ENCODE results near the gene DLG2.

Gene DLG2

DNA sequence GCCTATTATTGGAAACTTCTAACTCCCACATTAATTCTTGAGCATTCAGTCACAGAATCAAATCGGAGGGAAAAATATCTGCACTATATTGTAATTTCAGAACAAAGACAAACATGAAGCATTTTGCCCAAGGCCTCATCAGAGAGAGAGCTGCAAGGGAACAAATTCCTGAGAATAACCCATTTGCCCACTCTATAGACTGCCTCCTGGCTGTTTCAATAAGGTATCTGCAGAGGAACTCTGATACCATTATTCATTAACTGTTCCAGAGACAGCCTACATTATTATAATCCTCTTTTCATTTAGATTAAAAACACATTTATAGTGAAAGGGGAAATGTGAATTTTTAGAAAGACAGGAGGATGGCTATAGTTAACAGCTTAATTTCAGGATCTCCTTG is 663.9 kb downstream of the DLG2 start:
- Histone ChIP-seq H3K4me3 (ENCODE audit: low read length) (no peak overlapping the region), H2AFZ (ENCODE audit: low read length) (no peak overlapping the region), H4K20me1 (ENCODE audit: insufficient read depth, low read length) (no peaks in the 10 kb centered on the region), H3K4me2 (ENCODE audit: low read depth, low read length) (no peak overlapping the region), H3K36me3 (replicated peaks; ENCODE audit: insufficient read depth, low read length) (no peaks in the 10 kb centered on the region), H3K9ac (ENCODE audit: low read length) (no peak overlapping the region), H3K9me2 (replicated peaks; ENCODE audit: insufficient read depth, low read length) (no peaks in the 10 kb centered on the region), H3K9me3 (replicated peaks; ENCODE audit: insufficient read depth, low read length) (no peaks in the 10 kb centered on the region), H3K4me1 (ENCODE audit: low read length) (0 out of 2 replicates have a peak, but pooled peaks cover 5% of the 10 kb centered on the region), H3K27ac (ENCODE audit: low read length) (no peak overlapping the region), H3K27me3 (replicated peaks; ENCODE audit: insufficient read depth, low read length) (no peaks in the 10 kb centered on the region), H3K79me2 (ENCODE audit: low read length) (no peaks in the 10 kb centered on the region), H3F3A (ENCODE audit: insufficient read depth, low read length) (no peaks in the 10 kb centered on the region)
- TF ChIP-seq EZH2 (optimal IDR thresholded peaks at IDR 0.05; ENCODE audit: low read depth, low read length) (no peak), EZH2phosphoT487 (IDR thresholded peaks at IDR 0.05; ENCODE audit: low read length) (no peak)
- TF ChIP-seq, protein P1, sequence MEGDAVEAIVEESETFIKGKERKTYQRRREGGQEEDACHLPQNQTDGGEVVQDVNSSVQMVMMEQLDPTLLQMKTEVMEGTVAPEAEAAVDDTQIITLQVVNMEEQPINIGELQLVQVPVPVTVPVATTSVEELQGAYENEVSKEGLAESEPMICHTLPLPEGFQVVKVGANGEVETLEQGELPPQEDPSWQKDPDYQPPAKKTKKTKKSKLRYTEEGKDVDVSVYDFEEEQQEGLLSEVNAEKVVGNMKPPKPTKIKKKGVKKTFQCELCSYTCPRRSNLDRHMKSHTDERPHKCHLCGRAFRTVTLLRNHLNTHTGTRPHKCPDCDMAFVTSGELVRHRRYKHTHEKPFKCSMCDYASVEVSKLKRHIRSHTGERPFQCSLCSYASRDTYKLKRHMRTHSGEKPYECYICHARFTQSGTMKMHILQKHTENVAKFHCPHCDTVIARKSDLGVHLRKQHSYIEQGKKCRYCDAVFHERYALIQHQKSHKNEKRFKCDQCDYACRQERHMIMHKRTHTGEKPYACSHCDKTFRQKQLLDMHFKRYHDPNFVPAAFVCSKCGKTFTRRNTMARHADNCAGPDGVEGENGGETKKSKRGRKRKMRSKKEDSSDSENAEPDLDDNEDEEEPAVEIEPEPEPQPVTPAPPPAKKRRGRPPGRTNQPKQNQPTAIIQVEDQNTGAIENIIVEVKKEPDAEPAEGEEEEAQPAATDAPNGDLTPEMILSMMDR (IDR thresholded peaks at IDR 0.05; ENCODE audit: low read length) = no peak
- DNase-seq = no peak

- no peaks in the 10 kb centered on the region for H3K27me3 ChIP-seq (replicated peaks; ENCODE audit: insufficient read depth, low read length)
- H3K4me1 ChIP-seq (ENCODE audit: low read length) = 0 out of 2 replicates have a peak, but pooled peaks cover 5% of the 10 kb centered on the region
- no peaks in the 10 kb centered on the region for H3K9me2 ChIP-seq (replicated peaks; ENCODE audit: insufficient read depth, low read length)
- no peaks in the 10 kb centered on the region for H4K20me1 ChIP-seq (ENCODE audit: insufficient read depth, low read length)
- DNase-seq = peak; percentile 45
- peak overlapping the region; percentile 85 for H2AFZ ChIP-seq (ENCODE audit: low read length)
- H3K27ac ChIP-seq (ENCODE audit: low read length) = no peak overlapping the region
- H3F3A ChIP-seq (ENCODE audit: insufficient read depth, low read length) = no peaks in the 10 kb centered on the region
- no peak overlapping the region for H3K9ac ChIP-seq (ENCODE audit: low read length)
- H3K36me3 ChIP-seq (replicated peaks; ENCODE audit: insufficient read depth, low read length) = no peaks in the 10 kb centered on the region
- TF ChIP-seq EZH2phosphoT487 (IDR thresholded peaks at IDR 0.05; ENCODE audit: low read length) (no peak), EZH2 (optimal IDR thresholded peaks at IDR 0.05; ENCODE audit: low read depth, low read length) (no peak)
- TF ChIP-seq, protein P1 (IDR thresholded peaks at IDR 0.05; ENCODE audit: low read length) = no peak
- H3K9me3 ChIP-seq (replicated peaks; ENCODE audit: insufficient read depth, low read length) = no peaks in the 10 kb centered on the region
- H3K4me2 ChIP-seq (ENCODE audit: low read depth, low read length) = peak overlapping the region; percentile 58
- no peaks in the 10 kb centered on the region for H3K79me2 ChIP-seq (ENCODE audit: low read length)
- peak overlapping the region; percentile 21 for H3K4me3 ChIP-seq (ENCODE audit: low read length)
These were observed 665.1 kb downstream of the DLG2 start for GRCh38 chr11:84962018-84962417.

DNA sequence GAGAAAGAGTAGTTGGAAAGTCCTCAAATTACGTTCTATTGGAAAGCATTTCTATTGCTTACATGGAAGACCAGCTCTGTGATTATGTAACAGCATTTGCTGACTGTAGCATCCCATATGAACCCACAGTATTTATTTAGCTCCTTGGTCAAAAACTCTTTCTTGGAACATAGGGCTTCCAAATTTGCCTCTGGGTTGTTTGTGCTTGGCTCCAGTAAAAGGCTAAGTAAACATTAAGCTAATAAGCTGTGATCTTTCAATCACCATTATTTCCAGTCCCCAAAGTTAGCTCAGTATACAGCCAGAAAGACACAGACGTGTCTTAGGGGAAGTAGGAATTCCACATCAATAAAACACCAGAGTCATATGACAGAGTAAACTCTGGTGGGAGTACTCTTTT is 668.8 kb downstream of the DLG2 start:
- Histone ChIP-seq H3K4me3 (ENCODE audit: low read length) (no peak overlapping the region), H3K9ac (ENCODE audit: low read length) (no peak overlapping the region), H3K36me3 (replicated peaks; ENCODE audit: insufficient read depth, low read length) (no peaks in the 10 kb centered on the region), H3K9me3 (replicated peaks; ENCODE audit: insufficient read depth, low read length) (no peaks in the 10 kb centered on the region), H4K20me1 (ENCODE audit: insufficient read depth, low read length) (no peaks in the 10 kb centered on the region), H3K4me2 (ENCODE audit: low read depth, low read length) (no peak overlapping the region), H2AFZ (ENCODE audit: low read length) (no peak overlapping the region), H3K4me1 (ENCODE audit: low read length) (0 out of 2 replicates have a peak, but pooled peaks cover 5% of the 10 kb centered on the region), H3K79me2 (ENCODE audit: low read length) (no peaks in the 10 kb centered on the region), H3K9me2 (replicated peaks; ENCODE audit: insufficient read depth, low read length) (no peaks in the 10 kb centered on the region), H3K27me3 (replicated peaks; ENCODE audit: insufficient read depth, low read length) (no peaks in the 10 kb centered on the region), H3K27ac (ENCODE audit: low read length) (no peak overlapping the region), H3F3A (ENCODE audit: insufficient read depth, low read length) (no peaks in the 10 kb centered on the region)
- DNase-seq = no peak
- TF ChIP-seq, protein P1 (IDR thresholded peaks at IDR 0.05; ENCODE audit: low read length) = no peak
- TF ChIP-seq EZH2phosphoT487 (IDR thresholded peaks at IDR 0.05; ENCODE audit: low read length) (no peak), EZH2 (optimal IDR thresholded peaks at IDR 0.05; ENCODE audit: low read depth, low read length) (no peak)

Data from MM.1S (cell line).